ENCODE data around the gene IRX4. TPM values are rescaled to one million over a fixed set of nuclear protein-coding genes. Genes with fewer than 3 reads are reported as not detected.

IRX4 gene
- total and polyA plus RNA-seq, 4 donors: not detected

DNA sequence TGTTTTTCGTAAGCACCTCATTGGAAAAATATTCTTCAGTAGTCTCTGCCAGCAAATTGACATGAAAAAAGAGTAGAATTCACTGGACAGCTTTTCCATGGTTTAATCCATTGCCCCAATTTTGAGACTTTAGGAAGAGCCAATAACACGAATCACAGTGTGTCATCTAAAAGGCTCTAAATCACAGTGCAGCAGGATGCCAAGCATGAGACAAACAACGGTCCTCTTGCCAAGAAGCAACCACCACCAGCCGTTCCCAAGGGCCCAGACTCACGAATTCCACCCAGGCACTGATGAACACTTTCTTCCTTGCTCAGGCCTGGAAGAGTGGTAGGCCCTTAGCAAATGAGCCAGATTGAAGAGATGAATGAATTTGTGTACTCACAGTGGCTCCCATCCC lies 18.3 kb upstream of the IRX4 start:
- DNase-seq (ENCODE audit: low spot score): no peak
- Histone ChIP-seq H3K9me3 (ENCODE audit: control insufficient read depth in 4 of 4, low read length in 3 of 4) (peaks cover 3 to 20% (median 7%) of the 10 kb centered on the region in 4 donors), H3K4me3 (ENCODE audit: low read depth in 1 of 3, low read length in 3 of 3) (no peak overlapping the region), H3K36me3 (ENCODE audit: control insufficient read depth in 4 of 4, insufficient read depth in 3 of 4, low read depth in 1 of 4, low read length in 3 of 4) (no peaks in the 10 kb centered on the region), H3K9ac (ENCODE audit: low read depth in 1 of 2, low read length in 2 of 2) (no peak overlapping the region), H3K27me3 (ENCODE audit: control insufficient read depth in 4 of 4, insufficient read depth in 4 of 4, low read length in 3 of 4) (peaks cover 0 to 3% (median 1%) of the 10 kb centered on the region in 4 donors), H3K27ac (ENCODE audit: low read depth in 1 of 2, low read length in 2 of 2) (no peak overlapping the region), H3K4me1 (ENCODE audit: control insufficient read depth in 4 of 4, insufficient read depth in 4 of 4, low read length in 3 of 4) (no peaks in the 10 kb centered on the region)
- TF ChIP-seq FOXA2 (IDR thresholded peaks at IDR 0.05) (no peak), EGR1 (IDR thresholded peaks at IDR 0.05; ENCODE audit: low read depth in 2 of 2) (no peak), YY1 (IDR thresholded peaks at IDR 0.05) (no peak), FOXA1 (IDR thresholded peaks at IDR 0.05) (no peak), TAF1 (conservative IDR thresholded peaks at IDR 0.05) (no peak), SP1 (IDR thresholded peaks at IDR 0.05) (no peak), RXRA (IDR thresholded peaks at IDR 0.05) (no peak), GABPA (IDR thresholded peaks at IDR 0.05 in 1 of 2, conservative IDR thresholded peaks at IDR 0.05 in 1 of 2) (no peak), HNF4G (IDR thresholded peaks at IDR 0.05) (no peak), RAD21 (IDR thresholded peaks at IDR 0.05) (no peak), HNF4A (conservative IDR thresholded peaks at IDR 0.05) (no peak), JUND (IDR thresholded peaks at IDR 0.05) (no peak), NR2F2 (IDR thresholded peaks at IDR 0.05) (no peak)
- TF ChIP-seq, protein P1, sequence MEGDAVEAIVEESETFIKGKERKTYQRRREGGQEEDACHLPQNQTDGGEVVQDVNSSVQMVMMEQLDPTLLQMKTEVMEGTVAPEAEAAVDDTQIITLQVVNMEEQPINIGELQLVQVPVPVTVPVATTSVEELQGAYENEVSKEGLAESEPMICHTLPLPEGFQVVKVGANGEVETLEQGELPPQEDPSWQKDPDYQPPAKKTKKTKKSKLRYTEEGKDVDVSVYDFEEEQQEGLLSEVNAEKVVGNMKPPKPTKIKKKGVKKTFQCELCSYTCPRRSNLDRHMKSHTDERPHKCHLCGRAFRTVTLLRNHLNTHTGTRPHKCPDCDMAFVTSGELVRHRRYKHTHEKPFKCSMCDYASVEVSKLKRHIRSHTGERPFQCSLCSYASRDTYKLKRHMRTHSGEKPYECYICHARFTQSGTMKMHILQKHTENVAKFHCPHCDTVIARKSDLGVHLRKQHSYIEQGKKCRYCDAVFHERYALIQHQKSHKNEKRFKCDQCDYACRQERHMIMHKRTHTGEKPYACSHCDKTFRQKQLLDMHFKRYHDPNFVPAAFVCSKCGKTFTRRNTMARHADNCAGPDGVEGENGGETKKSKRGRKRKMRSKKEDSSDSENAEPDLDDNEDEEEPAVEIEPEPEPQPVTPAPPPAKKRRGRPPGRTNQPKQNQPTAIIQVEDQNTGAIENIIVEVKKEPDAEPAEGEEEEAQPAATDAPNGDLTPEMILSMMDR (IDR thresholded peaks at IDR 0.05; ENCODE audit: low read depth, low read length, missing input control): no peak
- TF ChIP-seq, protein P2, sequence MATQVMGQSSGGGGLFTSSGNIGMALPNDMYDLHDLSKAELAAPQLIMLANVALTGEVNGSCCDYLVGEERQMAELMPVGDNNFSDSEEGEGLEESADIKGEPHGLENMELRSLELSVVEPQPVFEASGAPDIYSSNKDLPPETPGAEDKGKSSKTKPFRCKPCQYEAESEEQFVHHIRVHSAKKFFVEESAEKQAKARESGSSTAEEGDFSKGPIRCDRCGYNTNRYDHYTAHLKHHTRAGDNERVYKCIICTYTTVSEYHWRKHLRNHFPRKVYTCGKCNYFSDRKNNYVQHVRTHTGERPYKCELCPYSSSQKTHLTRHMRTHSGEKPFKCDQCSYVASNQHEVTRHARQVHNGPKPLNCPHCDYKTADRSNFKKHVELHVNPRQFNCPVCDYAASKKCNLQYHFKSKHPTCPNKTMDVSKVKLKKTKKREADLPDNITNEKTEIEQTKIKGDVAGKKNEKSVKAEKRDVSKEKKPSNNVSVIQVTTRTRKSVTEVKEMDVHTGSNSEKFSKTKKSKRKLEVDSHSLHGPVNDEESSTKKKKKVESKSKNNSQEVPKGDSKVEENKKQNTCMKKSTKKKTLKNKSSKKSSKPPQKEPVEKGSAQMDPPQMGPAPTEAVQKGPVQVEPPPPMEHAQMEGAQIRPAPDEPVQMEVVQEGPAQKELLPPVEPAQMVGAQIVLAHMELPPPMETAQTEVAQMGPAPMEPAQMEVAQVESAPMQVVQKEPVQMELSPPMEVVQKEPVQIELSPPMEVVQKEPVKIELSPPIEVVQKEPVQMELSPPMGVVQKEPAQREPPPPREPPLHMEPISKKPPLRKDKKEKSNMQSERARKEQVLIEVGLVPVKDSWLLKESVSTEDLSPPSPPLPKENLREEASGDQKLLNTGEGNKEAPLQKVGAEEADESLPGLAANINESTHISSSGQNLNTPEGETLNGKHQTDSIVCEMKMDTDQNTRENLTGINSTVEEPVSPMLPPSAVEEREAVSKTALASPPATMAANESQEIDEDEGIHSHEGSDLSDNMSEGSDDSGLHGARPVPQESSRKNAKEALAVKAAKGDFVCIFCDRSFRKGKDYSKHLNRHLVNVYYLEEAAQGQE (IDR thresholded peaks at IDR 0.05): no peak
- TF ChIP-seq, protein P3, sequence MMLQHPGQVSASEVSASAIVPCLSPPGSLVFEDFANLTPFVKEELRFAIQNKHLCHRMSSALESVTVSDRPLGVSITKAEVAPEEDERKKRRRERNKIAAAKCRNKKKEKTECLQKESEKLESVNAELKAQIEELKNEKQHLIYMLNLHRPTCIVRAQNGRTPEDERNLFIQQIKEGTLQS (IDR thresholded peaks at IDR 0.05): no peak
- TF ChIP-seq, protein P4, sequence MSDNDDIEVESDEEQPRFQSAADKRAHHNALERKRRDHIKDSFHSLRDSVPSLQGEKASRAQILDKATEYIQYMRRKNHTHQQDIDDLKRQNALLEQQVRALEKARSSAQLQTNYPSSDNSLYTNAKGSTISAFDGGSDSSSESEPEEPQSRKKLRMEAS (IDR thresholded peaks at IDR 0.05): no peak
- TF ChIP-seq, protein P5, sequence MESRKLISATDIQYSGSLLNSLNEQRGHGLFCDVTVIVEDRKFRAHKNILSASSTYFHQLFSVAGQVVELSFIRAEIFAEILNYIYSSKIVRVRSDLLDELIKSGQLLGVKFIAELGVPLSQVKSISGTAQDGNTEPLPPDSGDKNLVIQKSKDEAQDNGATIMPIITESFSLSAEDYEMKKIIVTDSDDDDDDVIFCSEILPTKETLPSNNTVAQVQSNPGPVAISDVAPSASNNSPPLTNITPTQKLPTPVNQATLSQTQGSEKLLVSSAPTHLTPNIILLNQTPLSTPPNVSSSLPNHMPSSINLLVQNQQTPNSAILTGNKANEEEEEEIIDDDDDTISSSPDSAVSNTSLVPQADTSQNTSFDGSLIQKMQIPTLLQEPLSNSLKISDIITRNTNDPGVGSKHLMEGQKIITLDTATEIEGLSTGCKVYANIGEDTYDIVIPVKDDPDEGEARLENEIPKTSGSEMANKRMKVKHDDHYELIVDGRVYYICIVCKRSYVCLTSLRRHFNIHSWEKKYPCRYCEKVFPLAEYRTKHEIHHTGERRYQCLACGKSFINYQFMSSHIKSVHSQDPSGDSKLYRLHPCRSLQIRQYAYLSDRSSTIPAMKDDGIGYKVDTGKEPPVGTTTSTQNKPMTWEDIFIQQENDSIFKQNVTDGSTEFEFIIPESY (IDR thresholded peaks at IDR 0.05): no peak
- WGBS: 83% methylated on average over 5 of the region's 5 CpGs
